Endometrium (tissue), 2 donors: ENCODE data around the gene ZNF574.
"Not testable (repeated sequence)": the region's sequence is repeated elsewhere in the genome, so short reads cannot be mapped to it uniquely, and the experiment has no call there.

Experiments
- FAIRE-seq: peaks from 2 replicates; lab custom pipeline; 2012; peaks lifted over from hg19 to GRCh38; lab: Jason Lieb, UNC
- donor health status: control.
- donor health status: control.

Gene ZNF574

GRCh38 chr19:42080764-42081375 is 4.9 kb downstream of the ZNF574 start:
- FAIRE-seq = no peak

GRCh38 chr19:42081584-42082203 is 5.7 kb downstream of the ZNF574 start:
- FAIRE-seq = no peak

GRCh38 chr19:42083537-42083936 is 7.6 kb downstream of the ZNF574 start:
- no peak for FAIRE-seq

GRCh38 chr19:42086188-42086736 is 10.3 kb downstream of the ZNF574 start:
- no peak for FAIRE-seq

- peak; percentile 73 for FAIRE-seq
Measured at GRCh38 chr19:42086770-42087550, 11.0 kb downstream of the ZNF574 start.

- FAIRE-seq = no peak
Measured at GRCh38 chr19:42088471-42089190, 12.7 kb downstream of the ZNF574 start.

GRCh38 chr19:42089191-42089750 is 13.3 kb downstream of the ZNF574 start:
- FAIRE-seq = no peak

- no peak for FAIRE-seq
Measured at GRCh38 chr19:42089772-42090171, 13.8 kb downstream of the ZNF574 start.

GRCh38 chr19:42090672-42091071 is 14.7 kb downstream of the ZNF574 start:
- no peak for FAIRE-seq

GRCh38 chr19:42091300-42091699 is 15.3 kb downstream of the ZNF574 start:
- no peak for FAIRE-seq

GRCh38 chr19:42091742-42092141 is 15.8 kb downstream of the ZNF574 start:
- FAIRE-seq = no peak

GRCh38 chr19:42092350-42092749 is 16.4 kb downstream of the ZNF574 start:
- no peak for FAIRE-seq

- no peak for FAIRE-seq
Measured at GRCh38 chr19:42093505-42093904, 17.5 kb downstream of the ZNF574 start.

- FAIRE-seq = no peak
Measured at GRCh38 chr19:42093926-42094325, 18.0 kb downstream of the ZNF574 start.

- FAIRE-seq = no peak
Measured at GRCh38 chr19:42095142-42095813, 19.3 kb downstream of the ZNF574 start.

- FAIRE-seq = no peak
Measured at GRCh38 chr19:42095814-42096230, 19.9 kb downstream of the ZNF574 start.

- no peak for FAIRE-seq
Measured at GRCh38 chr19:42096255-42096837, 20.4 kb downstream of the ZNF574 start.

- FAIRE-seq = no peak
Measured at GRCh38 chr19:42097461-42097860, 21.5 kb downstream of the ZNF574 start.

GRCh38 chr19:42098781-42099180 is 22.8 kb downstream of the ZNF574 start:
- no peak for FAIRE-seq

GRCh38 chr19:42099336-42099925 is 23.5 kb downstream of the ZNF574 start:
- no peak for FAIRE-seq

GRCh38 chr19:42100241-42100640 is 24.3 kb downstream of the ZNF574 start:
- not testable (repeated sequence) for FAIRE-seq
